Measurements from ENCODE around the gene YES1.
"Not testable (repeated sequence)": the region's sequence is repeated elsewhere in the genome, so short reads cannot be mapped to it uniquely, and the experiment has no call there.

Gene YES1

DNA sequence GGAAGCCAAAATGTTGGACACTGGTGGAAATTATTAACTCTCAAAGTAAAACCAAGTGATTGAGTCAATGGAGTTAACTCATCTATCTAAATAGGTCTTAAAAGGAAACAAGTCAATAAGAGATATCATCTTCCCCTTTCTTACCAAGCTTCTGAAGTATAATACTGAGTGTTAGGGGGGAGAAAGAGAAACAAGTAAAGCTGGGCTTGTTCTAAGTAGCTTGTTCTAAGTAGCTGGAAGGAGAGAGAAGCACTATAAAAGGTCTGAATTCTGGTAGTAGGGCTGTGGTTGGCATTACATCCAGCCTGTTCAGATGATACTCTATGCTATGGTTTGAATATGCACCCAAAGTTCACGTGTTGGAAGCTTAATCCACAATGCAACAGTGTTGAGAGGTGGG is 26.8 kb downstream of the YES1 start:
- DNase-seq (ENCODE audit: extremely low read depth in 1 of 2, low read depth in 1 of 2), result no peak

DNA sequence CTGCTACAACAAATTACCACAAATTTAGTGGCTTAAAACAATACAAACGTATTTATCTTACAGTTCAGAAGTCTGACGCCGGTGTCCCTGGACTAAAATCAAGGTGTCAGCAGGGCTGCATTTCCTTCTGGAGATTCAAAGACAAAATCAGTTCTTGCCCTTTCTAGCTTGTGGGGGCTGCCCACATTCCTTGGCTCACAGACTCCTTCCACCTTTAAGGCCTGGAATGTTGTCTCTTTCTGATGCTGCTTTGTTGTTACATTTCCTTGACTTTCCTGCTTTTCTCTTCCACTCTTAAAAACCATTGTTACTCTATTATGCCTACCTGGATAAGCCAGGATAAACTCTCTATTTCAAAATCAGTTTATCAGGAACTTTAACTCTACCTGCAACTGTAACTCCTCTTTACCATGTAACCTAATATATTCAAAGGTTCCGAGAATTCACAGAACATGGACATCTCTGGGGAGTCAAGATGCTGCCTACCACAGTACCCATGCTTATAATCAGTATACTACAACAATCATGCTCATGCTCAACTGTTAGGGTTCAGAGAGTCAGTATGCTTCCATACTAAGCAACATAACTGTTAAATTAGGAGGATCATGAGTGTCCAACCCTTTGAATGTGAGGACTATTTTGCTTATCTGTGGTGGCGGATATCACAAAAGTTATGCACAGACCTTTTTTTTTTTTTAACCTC is 27.4 kb downstream of the YES1 start:
- no peak for DNase-seq (ENCODE audit: extremely low read depth in 1 of 2, low read depth in 1 of 2)

DNA sequence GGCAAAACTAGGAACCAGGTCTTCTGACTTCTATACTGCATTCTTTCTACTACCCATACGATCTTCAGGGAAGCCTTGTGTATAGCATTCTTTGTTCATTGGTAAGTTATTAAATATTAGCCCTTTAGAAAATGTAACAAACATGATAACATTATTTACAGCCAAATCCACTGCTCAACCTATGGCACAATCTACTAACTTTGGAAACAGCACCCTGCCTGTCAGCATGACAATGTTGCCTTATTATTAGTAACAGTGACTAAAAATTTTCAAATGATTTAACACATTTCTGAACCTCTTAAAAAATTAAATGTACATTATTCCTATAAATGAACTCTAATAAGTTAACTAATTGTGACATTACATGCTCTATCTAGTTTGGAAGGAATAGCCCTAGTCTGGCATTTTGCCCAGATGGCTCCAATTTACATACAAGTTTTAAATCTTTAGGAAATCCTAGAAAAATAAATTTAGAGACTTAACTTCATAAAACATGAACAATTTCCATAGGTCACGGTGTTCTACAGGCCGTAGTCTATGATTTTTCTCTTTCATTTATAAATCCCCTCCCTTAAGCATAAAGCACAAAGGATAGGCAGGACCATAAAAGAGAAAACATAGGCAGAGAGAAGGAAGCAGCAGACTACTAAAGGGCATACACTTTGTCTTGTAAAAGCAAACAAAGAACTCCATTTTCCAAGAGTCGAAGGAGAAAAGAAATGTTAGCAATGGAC is 33.7 kb downstream of the YES1 start:
- DNase-seq (ENCODE audit: extremely low read depth in 1 of 2, low read depth in 1 of 2), result no peak

DNA sequence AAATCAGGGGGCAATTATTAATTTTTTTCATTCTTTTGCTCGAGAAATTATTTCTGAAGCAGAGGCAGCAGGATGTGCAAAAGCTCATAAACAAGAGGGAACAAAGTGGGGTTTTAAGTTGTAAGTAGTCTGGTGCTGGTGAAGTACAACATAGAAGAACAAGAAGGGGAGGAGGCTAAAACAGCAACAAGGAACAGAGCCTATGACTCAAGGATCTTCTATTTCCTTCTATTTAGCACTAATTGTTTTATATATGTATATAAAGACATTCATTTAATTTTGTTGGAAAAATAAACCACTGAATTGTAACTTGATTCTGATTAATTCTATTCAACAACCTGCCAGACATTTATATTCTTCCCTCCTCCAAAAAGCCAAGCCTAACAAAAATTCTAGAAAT is 35.0 kb downstream of the YES1 start:
- DNase-seq (ENCODE audit: extremely low read depth in 1 of 2, low read depth in 1 of 2), result no peak

DNA sequence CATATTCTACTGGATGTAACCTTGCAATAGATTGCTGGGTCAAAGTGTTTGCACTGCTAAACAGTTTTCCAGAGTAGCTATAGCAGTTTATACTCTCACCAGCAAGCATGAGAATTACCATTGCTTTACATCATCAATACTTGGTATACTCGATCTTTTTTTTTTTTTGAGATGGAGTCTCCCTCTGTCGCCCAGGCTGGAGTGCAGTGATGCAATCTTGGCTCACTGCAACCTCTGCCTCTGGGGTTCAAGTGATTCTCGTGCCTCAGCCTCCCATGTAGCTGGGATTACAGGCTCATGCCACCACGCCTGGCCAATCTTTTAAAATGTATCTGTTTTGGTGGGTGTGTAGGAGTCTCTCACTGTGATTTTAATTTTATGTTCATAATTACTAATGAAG is 36.0 kb downstream of the YES1 start:
- DNase-seq (ENCODE audit: extremely low read depth in 1 of 2, low read depth in 1 of 2), result not testable (repeated sequence)

DNA sequence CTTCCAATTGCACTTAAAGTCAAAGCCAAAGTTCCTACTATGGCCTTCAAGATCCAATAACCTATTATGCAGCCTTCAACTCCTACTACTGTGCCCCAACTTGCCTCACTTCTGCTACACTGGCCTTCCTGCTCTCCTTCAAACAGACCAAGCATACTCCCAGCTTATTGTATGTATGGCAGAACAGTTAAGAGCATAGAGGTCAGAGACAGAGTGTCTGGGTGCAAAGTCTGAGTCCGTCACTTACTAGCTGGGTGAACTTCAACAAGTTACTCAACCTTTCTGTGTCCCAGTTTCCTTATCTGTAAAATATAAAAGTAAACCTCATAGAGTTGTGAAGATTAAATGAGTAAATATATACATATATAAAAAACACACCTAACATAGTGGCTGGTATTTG is 37.2 kb downstream of the YES1 start:
- no peak for DNase-seq (ENCODE audit: extremely low read depth in 1 of 2, low read depth in 1 of 2)

DNA sequence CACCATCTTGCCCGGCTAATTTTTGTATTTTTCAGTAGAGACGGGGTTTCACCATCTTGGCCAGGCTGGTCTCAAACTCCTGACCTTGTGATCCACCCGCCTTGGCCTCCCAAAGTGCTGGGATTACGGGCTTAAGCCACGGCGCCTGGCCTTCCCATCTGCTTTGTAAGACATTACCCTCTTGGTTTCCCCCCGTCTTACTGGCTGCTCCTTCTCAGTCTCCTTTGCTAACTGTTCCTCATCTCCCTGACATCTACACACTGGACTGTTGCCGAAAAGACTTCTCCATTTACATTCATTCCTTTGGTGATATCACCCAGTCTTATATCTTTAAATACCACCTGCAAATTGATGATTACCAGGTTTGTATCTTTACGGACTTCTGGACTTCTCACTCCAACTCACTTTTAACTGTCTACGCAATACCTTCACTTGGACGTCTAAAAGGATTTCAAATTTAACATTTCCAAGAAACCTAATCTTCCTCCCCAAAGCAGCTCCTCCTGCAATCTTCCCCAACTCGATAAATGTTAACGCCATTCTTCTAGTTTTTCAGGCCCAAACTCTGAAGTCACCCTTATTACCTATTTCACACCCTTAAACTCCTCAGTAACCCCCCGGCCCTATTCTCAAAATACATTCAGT is 37.9 kb downstream of the YES1 start:
- no peak for DNase-seq (ENCODE audit: extremely low read depth in 1 of 2, low read depth in 1 of 2)

DNA sequence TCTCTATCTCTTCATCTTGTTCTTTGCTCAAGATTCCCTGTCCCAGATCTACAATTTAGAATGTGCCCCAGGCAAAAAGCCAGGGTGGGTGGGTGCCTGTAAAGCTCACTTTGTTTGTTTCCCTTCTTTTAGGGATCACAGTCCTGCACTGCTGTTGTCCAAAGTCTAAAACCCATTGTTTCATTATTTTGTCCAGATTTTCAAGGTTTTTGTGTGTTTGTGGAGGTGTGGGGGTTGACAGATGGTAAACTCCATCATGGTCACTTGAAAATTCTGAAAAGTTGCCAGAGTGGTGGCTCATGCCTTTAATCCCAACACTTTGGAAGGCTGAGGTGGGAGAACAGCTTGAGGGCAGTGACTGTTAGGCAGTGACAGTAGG is 41.5 kb downstream of the YES1 start:
- DNase-seq (ENCODE audit: extremely low read depth in 1 of 2, low read depth in 1 of 2), result no peak

DNA sequence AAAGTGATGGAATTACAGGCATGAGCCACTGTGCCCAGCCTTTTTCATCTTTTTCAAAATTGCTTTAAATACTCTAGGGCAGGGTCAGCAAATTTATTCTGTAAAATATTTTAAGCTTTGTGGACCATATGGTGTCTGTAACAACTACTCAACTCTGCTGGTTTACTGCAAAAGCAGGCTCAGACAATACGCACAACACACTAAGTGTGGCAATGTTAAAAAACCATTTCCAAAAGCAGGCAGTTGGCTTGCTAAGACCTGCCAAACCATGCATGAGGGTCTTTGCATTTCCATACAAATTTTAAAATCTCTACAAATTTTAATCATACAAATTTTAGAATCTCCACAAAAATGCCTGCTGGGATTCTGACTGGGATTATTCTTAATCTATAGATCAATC is 44.1 kb downstream of the YES1 start:
- DNase-seq (ENCODE audit: extremely low read depth in 1 of 2, low read depth in 1 of 2), result no peak

DNA sequence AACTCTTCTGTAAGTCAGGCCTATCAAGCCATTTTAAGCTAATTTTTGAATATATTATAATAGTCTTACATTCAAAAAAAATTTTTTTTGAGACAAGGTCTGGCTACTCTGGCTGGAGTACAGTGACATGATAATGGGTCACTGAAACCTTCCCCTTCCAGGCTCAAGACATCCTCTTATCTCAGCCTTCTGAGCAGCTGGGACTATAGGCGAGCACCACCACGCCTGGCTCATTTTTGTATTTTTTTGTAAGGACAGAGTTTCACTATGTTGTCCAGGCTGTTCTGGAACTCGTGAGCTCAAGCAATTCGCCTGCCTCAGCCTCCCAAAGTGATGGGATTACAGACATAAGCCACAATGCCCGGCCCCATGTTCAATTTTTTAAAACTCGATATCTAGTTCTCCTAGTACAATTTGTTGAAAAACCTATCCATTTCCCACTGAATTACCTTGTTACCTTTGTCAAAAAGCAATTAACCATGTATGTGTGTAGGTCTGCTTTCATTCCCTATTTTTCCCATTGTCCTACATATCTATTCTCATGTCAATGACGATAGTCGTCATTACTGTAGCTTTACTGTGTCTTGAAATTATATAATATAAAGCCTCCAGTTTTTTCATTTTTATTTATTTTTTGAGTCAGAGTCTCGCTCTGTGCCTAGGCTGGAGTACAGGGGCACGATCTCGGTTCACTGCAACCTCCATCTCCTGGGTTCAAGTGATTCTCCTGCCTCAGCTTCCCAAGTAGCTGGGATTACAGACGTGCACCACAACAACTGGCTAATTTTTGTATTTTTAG is 44.8 kb downstream of the YES1 start:
- no peak for DNase-seq (ENCODE audit: extremely low read depth in 1 of 2, low read depth in 1 of 2)

DNA sequence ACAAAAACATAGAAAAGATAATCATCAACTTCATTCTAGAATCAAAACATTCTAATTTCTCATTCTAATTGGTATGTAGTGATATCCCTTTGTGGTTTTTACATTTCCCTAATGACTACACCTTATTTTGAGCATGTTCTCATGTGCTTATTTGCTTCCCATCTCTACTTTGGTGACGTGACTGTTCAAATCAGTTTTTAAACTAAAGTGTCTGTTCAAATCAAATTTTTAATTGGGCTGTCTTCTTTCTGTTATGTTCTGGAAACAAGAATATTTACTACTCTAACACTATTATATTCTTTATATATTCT is 45.5 kb downstream of the YES1 start:
- DNase-seq (ENCODE audit: extremely low read depth in 1 of 2, low read depth in 1 of 2), result no peak

DNA sequence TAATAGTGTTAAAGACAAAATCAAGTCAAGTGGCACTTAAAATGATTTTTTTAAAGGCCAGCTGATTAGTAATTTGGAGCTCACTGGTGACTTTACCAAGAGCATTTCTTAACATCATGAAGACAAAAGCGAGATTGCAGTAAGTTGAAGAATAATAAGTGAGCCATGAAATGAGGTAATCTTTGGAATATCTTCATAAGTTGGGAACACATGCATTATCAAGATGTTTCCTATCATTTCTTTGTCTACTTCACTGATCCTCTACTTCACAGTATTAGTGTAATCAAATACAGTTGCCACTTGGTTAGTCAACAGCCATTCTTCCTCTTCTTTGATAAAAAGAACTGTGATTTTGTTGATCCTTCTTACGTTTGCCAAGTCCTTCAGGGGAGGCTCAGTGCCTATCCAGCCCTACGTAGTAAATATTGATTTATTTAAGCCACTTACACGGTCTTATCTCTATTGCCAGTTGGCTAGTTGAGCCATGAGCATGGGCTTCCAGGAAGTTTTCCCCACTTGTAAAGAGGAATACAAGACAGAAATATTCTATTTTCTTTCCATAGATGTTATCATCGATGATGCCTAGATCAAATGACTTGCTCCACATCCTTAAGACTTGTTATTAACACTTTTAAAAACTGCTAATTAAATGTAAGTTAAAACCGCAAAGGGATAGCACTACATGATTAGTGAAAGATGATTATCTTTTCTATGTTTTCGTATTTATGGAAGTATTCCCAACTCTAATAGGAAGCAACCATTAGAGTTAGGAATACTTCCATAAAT is 46.1 kb downstream of the YES1 start:
- DNase-seq (ENCODE audit: extremely low read depth in 1 of 2, low read depth in 1 of 2), result no peak

DNA sequence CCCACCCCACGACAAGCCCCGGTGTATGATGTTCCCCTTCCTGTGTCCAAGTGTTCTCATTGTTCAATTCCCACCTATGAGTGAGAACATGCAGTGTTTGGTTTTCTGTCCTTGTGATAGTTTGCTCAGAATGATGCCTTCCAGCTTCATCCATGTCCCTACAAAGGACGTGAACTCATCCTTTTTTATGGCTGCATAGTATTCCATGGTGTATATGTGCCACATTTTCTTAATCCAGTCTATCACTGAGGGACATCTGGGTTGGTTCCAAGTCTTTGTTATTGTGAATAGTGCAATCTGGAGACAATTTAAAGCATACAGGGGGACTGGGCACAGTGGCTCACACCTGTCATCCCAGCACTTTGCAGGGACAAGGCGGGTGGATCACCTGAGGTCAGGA is 52.2 kb downstream of the YES1 start:
- not testable (repeated sequence) for DNase-seq (ENCODE audit: extremely low read depth in 1 of 2, low read depth in 1 of 2)

DNA sequence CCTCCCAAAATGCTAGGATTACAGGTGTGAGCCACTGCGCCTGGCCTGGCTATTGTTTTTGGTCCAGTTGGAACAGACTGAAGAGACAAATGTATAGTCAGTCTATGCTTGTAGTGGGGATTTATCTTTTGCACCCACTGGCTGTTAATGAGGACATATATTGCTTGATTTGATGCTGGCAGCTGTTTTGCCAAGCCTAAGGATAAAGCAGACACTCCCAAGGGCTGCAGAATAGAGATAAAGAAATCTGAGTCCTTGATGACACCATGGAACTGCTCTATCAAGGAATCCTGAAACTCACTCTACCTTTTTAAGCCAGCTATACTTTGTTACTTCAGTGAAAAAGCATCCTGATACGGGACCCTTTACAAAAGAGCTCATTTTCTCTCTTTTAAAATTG is 56.5 kb downstream of the YES1 start:
- no peak for DNase-seq (ENCODE audit: extremely low read depth in 1 of 2, low read depth in 1 of 2)

DNA sequence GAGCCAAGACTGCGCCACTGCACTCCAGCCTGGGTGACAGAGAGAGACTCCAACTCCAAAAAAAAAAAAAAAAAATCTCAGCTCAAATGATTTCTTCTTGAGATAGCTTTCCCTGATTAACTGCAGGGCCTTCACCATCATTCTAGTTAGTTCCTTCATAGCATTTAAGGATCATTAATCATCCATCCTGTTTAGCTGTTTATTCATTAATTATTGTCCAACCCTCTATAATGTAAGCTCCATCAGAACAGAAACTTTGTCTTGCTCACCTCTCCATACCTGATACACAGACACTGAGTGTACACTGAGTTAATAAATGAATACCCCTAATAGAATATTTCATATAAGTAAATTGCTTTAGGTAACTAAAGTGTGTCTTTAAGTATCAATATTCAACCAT is 57.4 kb downstream of the YES1 start:
- DNase-seq (ENCODE audit: extremely low read depth in 1 of 2, low read depth in 1 of 2), result no peak

DNA sequence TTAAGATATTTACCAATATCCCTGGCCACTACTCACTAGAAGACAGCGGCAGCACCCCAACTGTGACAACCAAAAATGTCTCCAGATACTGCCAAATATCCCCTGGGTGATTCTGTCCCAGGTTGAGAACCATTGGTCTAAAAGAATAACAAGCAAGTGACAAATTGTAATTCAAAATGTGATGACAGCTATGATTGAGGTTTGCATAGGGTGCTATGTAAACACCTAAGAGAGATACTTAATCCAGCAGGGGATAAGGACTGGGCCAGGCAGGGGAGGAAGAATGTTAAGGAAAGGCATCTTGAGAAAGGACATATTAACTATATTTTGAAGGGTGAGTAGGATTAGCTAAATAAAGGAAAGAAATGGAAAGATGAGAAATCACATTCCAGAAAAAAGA is 61.6 kb downstream of the YES1 start:
- no peak for DNase-seq (ENCODE audit: extremely low read depth in 1 of 2, low read depth in 1 of 2)

DNA sequence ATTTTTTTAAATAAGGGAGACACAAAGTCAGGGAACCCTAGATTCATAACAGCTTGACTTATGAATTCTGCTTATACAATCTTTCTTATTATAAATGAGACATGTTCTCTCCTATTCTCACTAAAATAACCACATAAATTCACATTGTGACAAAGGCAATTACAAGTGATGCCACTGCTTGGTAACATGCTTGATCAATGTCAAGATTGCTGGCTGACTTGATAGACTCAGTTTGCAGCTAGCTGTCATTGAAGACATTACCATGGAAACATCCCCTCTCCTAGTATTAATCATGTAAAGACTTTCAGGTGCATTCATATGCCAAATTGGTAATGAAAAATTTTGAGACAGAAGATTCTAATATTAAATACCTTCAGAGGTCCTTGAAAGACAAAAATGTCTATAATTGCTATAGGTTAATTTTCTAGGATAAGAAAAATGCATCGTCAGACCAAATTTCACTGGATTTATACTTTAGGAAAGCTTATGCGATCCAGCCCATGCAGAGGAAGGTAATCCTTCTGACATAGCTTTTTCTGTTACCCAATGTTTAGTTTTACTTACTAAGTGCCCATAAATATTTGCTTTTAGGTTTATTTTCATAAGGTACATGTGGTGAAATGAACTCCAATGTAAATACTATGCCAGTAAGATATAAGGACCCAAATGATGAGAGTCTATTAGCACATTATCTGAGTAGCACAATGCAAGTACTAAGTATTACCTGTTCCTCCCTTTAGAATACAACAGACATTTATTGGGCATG is 67.0 kb downstream of the YES1 start:
- DNase-seq (ENCODE audit: extremely low read depth in 1 of 2, low read depth in 1 of 2), result no peak

DNA sequence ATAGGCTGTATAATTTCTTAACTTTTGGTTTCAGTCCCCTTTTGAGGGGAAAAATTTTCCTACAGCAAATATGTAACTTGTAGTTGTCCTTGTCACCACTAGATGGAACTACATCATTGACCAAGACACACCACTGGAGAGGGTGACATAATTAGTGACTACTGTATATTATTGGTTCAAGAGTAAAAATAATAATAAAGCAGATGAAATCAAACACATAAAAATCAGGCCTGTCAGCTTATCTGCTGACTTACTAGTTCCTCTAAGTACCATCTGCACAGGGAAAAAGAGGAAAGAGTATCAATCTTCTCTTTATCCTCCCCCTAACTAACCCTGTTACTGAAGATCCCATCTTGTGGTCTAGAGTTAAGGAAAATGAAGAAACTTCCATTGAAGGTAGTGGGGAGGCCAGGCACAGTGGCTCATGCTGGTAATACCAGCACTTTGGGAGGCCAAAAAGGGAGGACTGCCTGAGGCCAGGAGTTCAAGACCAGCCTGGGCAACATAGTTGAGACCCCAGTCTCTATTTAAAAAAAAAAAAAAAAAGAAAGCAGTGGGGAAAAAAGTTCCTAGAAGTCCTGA is 70.0 kb downstream of the YES1 start:
- DNase-seq (ENCODE audit: extremely low read depth in 1 of 2, low read depth in 1 of 2), result no peak

DNA sequence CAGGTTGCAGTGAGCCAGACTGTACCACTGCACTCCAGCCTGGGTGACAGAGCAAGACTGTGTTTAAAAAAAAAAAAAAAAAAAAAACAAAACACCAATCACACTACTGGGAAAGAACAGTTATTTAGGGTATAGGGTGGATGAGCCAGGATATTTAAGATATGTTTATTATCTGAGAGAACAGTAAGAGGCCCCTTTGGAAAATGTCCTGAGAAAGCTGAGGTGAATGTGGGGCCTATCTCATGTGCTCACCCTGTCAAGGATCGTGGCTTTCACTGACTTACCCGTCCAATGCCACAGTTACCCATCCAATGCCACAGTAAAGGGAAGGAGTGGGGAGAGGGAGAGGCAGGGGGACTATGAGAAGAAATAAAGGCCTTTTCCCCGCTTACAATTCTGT is 79.7 kb downstream of the YES1 start:
- DNase-seq (ENCODE audit: extremely low read depth in 1 of 2, low read depth in 1 of 2), result no peak

DNA sequence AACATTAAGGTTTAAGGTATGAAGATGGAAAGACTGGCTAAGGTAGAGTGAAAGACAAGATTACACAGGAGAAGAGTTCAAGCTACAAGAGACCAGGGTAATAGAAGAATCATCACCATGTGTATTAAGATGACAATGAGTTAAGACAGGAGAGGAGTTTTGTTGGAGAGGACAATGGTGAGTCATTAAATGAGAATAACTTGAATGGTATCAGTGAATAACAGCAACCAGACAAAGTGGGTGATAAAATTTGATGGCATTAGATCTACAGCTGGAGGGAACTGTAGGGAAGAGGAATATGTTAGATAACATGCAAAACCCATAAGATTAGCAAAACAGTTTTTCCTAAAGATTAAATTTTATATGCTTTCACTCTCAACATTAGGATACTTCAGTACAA is 80.9 kb downstream of the YES1 start:
- DNase-seq (ENCODE audit: extremely low read depth in 1 of 2, low read depth in 1 of 2), result no peak
